MM.1S (cell line): Measurements from ENCODE around the gene EXOC2.

Experiments
- DNase-seq: peaks from one replicate; pipeline ENCODE4 v3.0.0-alpha.2; 2015
- H2AFZ ChIP-seq: fragments of 300-600 bp; sonication (generic); 2 replicates; pipeline ENCODE4 v1.6.0; 2016; ENCODE audit warnings: antibody characterized with exemption, low read length
- H3F3A ChIP-seq: fragments of 300-600 bp; sonication (generic); 2 replicates; pipeline ENCODE4 v1.6.1; 2016; ENCODE audit warnings: mild to moderate bottlenecking, antibody characterized with exemption, low read length, moderate library complexity, mixed read lengths; ENCODE audit not compliant: insufficient read depth
- H3K27ac ChIP-seq: fragments of 300-600 bp; sonication (generic); 2 replicates; pipeline ENCODE4 v1.5.1; 2016; ENCODE audit warnings: mild to moderate bottlenecking, low read length
- H3K27me3 ChIP-seq: fragments of 300-600 bp; sonication (generic); replicated peaks from 2 replicates; pipeline ENCODE4 v1.6.0; 2016; ENCODE audit warnings: low read length; ENCODE audit not compliant: insufficient read depth
- H3K36me3 ChIP-seq: fragments of 300-600 bp; sonication (generic); replicated peaks from 2 replicates; pipeline ENCODE4 v1.6.1; 2016; ENCODE audit warnings: mild to moderate bottlenecking, low read length, mixed read lengths; ENCODE audit not compliant: insufficient read depth
- H3K4me1 ChIP-seq: fragments of 300-600 bp; sonication (generic); 2 replicates; pipeline ENCODE4 v1.6.1; 2016; ENCODE audit warnings: low read length, mixed read lengths
- H3K4me2 ChIP-seq: fragments of 300-600 bp; sonication (generic); 2 replicates; pipeline ENCODE4 v1.6.0; 2016; ENCODE audit warnings: low read depth, low read length
- H3K4me3 ChIP-seq: fragments of 300-600 bp; sonication (generic); 2 replicates; pipeline ENCODE4 v1.5.1; 2016; ENCODE audit warnings: low read length, mixed read lengths
- H3K79me2 ChIP-seq: fragments of 300-600 bp; sonication (generic); 2 replicates; pipeline ENCODE4 v1.6.1; 2016; ENCODE audit warnings: mixed run types, low read length, mixed read lengths
- H3K9ac ChIP-seq: fragments of 300-600 bp; sonication (generic); 2 replicates; pipeline ENCODE4 v1.6.1; 2016; ENCODE audit warnings: low read length, mixed read lengths
- H3K9me2 ChIP-seq: fragments of 300-600 bp; sonication (generic); replicated peaks from 2 replicates; pipeline ENCODE4 v1.6.1; 2016; ENCODE audit warnings: mild to moderate bottlenecking, low read length, mixed read lengths; ENCODE audit not compliant: insufficient read depth
- H3K9me3 ChIP-seq: fragments of 300-600 bp; sonication (generic); replicated peaks from 2 replicates; pipeline ENCODE4 v1.6.1; 2016; ENCODE audit warnings: mild to moderate bottlenecking, low read length, mixed read lengths; ENCODE audit not compliant: insufficient read depth
- H4K20me1 ChIP-seq: fragments of 300-600 bp; sonication (generic); 2 replicates; pipeline ENCODE4 v1.6.1; 2016; ENCODE audit warnings: mild to moderate bottlenecking, low read length, moderate library complexity, mixed read lengths; ENCODE audit not compliant: insufficient read depth
- EZH2 ChIP-seq: fragments of 300-600 bp; sonication (generic); optimal IDR thresholded peaks from 2 replicates; pipeline ENCODE3; 2017; ENCODE audit warnings: low read depth, mild to moderate bottlenecking, antibody characterized with exemption, low read length, mixed read lengths
- EZH2phosphoT487 ChIP-seq: fragments of 300-600 bp; sonication (generic); IDR thresholded peaks from 2 replicates; pipeline ENCODE4 v1.6.1; 2018; ENCODE audit warnings: antibody characterized with exemption, low read length
- TF ChIP-seq, protein P1 (sequence below): fragments of 300-600 bp; sonication (generic); IDR thresholded peaks from 2 replicates; pipeline ENCODE4 v1.5.1; 2016; ENCODE audit warnings: antibody characterized with exemption, low read length, mixed read lengths

Gene EXOC2

DNA sequence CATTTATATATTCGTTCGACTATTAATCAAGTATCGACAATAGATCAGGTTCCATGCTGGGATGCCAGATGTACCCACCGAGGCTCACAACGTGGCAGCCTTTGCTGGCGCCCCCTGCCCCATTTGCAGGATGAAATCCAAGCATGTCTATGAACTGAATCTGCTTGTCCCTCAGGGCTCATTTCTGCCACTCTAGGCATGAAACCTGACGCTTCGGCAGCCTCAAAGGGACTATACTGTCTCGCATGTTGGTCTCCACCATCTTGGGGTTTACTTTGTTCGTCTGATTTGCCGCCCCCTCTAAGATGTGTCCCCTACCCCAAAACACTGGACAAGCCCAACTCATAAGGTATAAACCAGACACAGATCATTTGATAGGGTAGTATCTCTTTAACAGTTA lies 72.8 kb downstream of the EXOC2 start:
- Histone ChIP-seq H3K27ac (no peak overlapping the region), H3K9ac (no peak overlapping the region), H3K4me2 (no peak overlapping the region), H3F3A (no peaks in the 10 kb centered on the region), H4K20me1 (no peaks in the 10 kb centered on the region), H3K4me1 (no peaks in the 10 kb centered on the region), H3K36me3 (no peaks in the 10 kb centered on the region; the same call in 1 of the 2 replicates), H3K9me2 (no peaks in the 10 kb centered on the region), H3K27me3 (no peaks in the 10 kb centered on the region), H3K79me2 (no peaks in the 10 kb centered on the region), H2AFZ (no peak overlapping the region), H3K4me3 (no peak overlapping the region), H3K9me3 (no peaks in the 10 kb centered on the region)
- no peak for DNase-seq
- TF ChIP-seq, protein P1, sequence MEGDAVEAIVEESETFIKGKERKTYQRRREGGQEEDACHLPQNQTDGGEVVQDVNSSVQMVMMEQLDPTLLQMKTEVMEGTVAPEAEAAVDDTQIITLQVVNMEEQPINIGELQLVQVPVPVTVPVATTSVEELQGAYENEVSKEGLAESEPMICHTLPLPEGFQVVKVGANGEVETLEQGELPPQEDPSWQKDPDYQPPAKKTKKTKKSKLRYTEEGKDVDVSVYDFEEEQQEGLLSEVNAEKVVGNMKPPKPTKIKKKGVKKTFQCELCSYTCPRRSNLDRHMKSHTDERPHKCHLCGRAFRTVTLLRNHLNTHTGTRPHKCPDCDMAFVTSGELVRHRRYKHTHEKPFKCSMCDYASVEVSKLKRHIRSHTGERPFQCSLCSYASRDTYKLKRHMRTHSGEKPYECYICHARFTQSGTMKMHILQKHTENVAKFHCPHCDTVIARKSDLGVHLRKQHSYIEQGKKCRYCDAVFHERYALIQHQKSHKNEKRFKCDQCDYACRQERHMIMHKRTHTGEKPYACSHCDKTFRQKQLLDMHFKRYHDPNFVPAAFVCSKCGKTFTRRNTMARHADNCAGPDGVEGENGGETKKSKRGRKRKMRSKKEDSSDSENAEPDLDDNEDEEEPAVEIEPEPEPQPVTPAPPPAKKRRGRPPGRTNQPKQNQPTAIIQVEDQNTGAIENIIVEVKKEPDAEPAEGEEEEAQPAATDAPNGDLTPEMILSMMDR, result no peak
- TF ChIP-seq EZH2 (no peak), EZH2phosphoT487 (no peak)

DNA sequence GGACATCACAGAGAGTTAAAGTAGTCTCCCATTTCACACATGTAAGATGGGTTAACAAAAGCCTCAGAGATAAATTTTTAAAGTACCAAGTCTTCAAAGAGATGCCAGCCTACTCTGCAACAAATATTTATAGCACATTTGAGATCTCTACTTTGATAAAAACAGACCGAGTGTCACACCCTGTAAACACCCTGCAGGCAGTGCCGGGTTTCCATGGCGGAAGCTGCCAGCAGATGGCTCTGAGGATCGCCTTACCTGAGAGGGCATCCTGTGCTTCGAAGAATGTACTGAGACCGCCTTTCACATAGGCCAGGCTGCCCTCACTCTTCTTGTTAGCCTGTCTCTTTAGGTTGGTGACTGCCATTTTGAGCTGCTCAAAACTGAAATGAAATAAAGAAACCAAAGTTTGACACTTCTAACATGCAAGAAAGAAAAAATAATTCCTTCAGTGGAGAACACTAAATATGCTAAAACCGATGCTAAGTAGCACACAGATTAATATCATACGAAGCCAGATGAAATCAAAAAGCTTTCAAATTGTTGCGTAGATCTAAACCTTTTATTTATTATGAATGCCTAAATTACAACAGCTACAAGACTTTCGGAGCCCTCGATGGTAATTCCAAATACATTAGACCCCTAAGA lies 75.4 kb downstream of the EXOC2 start:
- H3K27ac ChIP-seq, result no peak overlapping the region
- H3K4me3 ChIP-seq, result no peak overlapping the region
- no peaks in the 10 kb centered on the region for H3F3A ChIP-seq
- H4K20me1 ChIP-seq, result no peaks in the 10 kb centered on the region
- H3K4me2 ChIP-seq, result no peak overlapping the region
- H2AFZ ChIP-seq, result no peak overlapping the region
- no peaks in the 10 kb centered on the region; the same call in 1 of the 2 replicates for H3K36me3 ChIP-seq
- no peaks in the 10 kb centered on the region for H3K79me2 ChIP-seq
- H3K9me2 ChIP-seq, result no peaks in the 10 kb centered on the region
- no peaks in the 10 kb centered on the region for H3K4me1 ChIP-seq
- H3K9me3 ChIP-seq, result no peaks in the 10 kb centered on the region
- H3K27me3 ChIP-seq, result no peaks in the 10 kb centered on the region
- TF ChIP-seq, protein P1, result no peak
- TF ChIP-seq EZH2, result no peak
- TF ChIP-seq EZH2phosphoT487, result no peak
- no peak for DNase-seq
- H3K9ac ChIP-seq, result no peak overlapping the region

DNA sequence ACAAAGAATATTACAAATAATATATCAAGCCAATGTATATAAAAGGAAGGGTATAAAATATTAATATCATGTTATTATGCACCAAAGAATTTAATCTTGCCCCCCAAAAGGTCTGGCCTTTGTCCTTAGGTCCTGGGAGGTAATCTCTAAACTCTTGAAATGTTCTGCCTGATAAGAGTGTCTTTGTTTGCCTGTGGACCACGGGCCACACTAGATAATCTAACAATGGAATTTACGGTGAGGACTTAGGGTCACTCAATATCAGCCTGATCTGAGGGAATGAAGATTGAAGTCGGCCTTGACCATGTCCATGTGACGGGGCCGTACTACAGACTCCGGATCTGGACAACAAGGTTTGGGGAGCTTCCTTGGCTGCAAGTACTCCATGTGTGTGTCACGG lies 79.0 kb downstream of the EXOC2 start:
- H4K20me1 ChIP-seq, result no peaks in the 10 kb centered on the region
- no peak overlapping the region for H3K9ac ChIP-seq
- no peaks in the 10 kb centered on the region for H3F3A ChIP-seq
- H3K79me2 ChIP-seq, result no peaks in the 10 kb centered on the region
- no peaks in the 10 kb centered on the region; the same call in 1 of the 2 replicates for H3K36me3 ChIP-seq
- no peak overlapping the region for H3K4me2 ChIP-seq
- no peak overlapping the region for H2AFZ ChIP-seq
- H3K4me1 ChIP-seq, result no peaks in the 10 kb centered on the region
- H3K27ac ChIP-seq, result no peak overlapping the region
- H3K27me3 ChIP-seq, result no peaks in the 10 kb centered on the region
- H3K4me3 ChIP-seq, result no peak overlapping the region
- no peak for DNase-seq
- no peaks in the 10 kb centered on the region for H3K9me2 ChIP-seq
- H3K9me3 ChIP-seq, result no peaks in the 10 kb centered on the region
- TF ChIP-seq EZH2 (no peak), EZH2phosphoT487 (no peak)
- TF ChIP-seq, protein P1, result no peak
